ENCODE results near the gene RBM33. TPM values are rescaled to one million over a fixed set of nuclear protein-coding genes. Genes with fewer than 3 reads are reported as not detected.

Gene RBM33
- total RNA-seq, 1 experiment from 2014 or later, result 34.4 TPM

DNA sequence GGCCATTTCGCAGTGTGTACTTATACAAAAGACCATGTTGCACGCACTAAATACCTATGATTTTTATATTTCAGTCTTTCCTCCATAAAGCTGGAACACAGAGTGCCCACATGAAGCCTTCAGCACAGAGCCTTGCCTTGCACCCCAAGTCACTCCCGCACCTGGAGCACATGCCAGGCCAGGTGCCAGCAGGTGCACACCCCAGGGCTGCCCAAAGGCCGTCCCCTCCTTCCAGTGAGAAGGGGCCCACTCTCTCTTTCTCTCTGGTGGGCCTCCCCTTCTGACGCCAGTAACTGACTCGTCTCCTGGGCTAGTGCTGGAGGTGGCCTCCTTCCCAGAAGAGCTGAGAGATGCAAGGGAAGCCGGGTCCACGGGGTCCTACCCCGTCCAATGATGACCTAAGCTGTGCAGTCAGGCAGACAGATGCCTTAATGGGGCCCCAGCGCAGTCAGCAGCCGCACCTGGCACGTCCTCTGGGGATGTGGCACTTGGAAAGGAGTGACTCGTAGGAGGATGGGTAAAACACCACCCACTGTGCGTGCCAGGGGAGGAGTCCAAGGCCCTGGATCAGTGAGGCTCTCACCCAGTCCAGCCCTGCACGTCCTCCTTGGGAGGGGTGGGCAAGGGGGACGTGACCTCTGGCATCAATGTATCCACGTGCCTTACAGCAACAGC lies 185.5 kb downstream of the RBM33 start:
- H3K79me2 ChIP-seq (ENCODE audit: low read length), result no peaks in the 10 kb centered on the region
- no peak for DNase-seq
- no peaks in the 10 kb centered on the region for H4K20me1 ChIP-seq (ENCODE audit: insufficient read depth, low read depth, low read length)
- H3K4me2 ChIP-seq (ENCODE audit: low read depth, low read length, poor library complexity, severe bottlenecking), result no peak overlapping the region
- no peak overlapping the region for H3K4me3 ChIP-seq (ENCODE audit: low read length)
- no peak overlapping the region for H2AFZ ChIP-seq (ENCODE audit: low read length)
- H3K9me3 ChIP-seq (ENCODE audit: low read length), result no peaks in the 10 kb centered on the region
- H3K9ac ChIP-seq (ENCODE audit: low read length), result no peak overlapping the region
- no peaks in the 10 kb centered on the region for H3K27me3 ChIP-seq (ENCODE audit: low read length)
- H3K4me1 ChIP-seq (ENCODE audit: low read length), result no peaks in the 10 kb centered on the region
- no peaks in the 10 kb centered on the region for H3K36me3 ChIP-seq (ENCODE audit: insufficient read depth, low read length)
- no peak overlapping the region for H3K27ac ChIP-seq (ENCODE audit: low read length)
- no peaks in the 10 kb centered on the region for H3K9me2 ChIP-seq (replicated peaks; ENCODE audit: insufficient read depth, low read length)

Other genes starting within 250 kb of the RBM33 start
- gene EN2, start 186.5 kb upstream of the RBM33 start, total RNA-seq (2014; rRNA removed; shearing (Covaris generic); ENCODE audit: low replicate concordance), result not detected in 2 replicates
- gene CNPY1, start 98.1 kb upstream of the RBM33 start, total RNA-seq (2014; rRNA removed; shearing (Covaris generic); ENCODE audit: low replicate concordance), result not detected in 2 replicates
- not detected in 2 replicates for gene SHH, start 167.8 kb downstream of the RBM33 start, total RNA-seq (2014; rRNA removed; shearing (Covaris generic); ENCODE audit: low replicate concordance)